ENCODE data around the gene AGPAT1. TPM values are rescaled to one million over a fixed set of nuclear protein-coding genes. Genes with fewer than 3 reads are reported as not detected.

Gene AGPAT1
- total and polyA plus RNA-seq, 2 experiments from 2014 or later = 39.8 to 82.1 TPM

DNA sequence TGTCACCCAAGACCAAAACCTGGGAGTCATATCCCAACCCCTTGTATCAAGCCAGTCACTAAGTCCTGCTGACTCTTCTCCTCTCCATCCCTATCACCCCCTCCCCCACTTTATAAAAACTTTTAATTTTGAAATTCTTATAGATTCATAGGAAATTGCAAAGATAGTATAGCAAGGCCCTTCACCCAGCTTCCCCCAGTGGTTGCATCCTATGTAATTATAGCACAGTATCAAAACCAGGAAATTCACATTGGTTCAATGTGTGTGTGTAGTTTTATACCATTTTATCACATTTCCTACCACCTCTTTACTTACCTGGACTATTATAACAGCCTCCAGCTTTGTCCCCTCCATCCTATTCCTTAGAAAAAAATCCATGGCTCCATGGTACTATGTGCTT is 17.8 kb downstream of the AGPAT1 start:
- Histone ChIP-seq H3K79me2 (replicated peaks; ENCODE audit: insufficient read depth) (no peaks in the 10 kb centered on the region), H3K27me3 (ENCODE audit: insufficient read depth) (peaks cover 3% of the 10 kb centered on the region), H3K4me2 (no peak overlapping the region), H3K4me3 (no peak overlapping the region), H4K20me1 (replicated peaks; ENCODE audit: insufficient read depth) (0 out of 2 replicates have a peak, but pooled peaks cover 4% of the 10 kb centered on the region), H3K27ac (ENCODE audit: low read depth) (no peak overlapping the region), H3F3A (replicated peaks; ENCODE audit: low read depth) (no peaks in the 10 kb centered on the region), H2AFZ (no peak overlapping the region), H3K36me3 (ENCODE audit: insufficient read depth) (peaks cover 12% of the 10 kb centered on the region), H3K9me2 (ENCODE audit: insufficient read depth) (no peaks in the 10 kb centered on the region), H3K4me1 (ENCODE audit: insufficient read depth) (peaks cover 2% of the 10 kb centered on the region; the same call in 1 of the 2 replicates)
- Mint-ChIP-seq H3K27ac (no peak overlapping the region), H3K36me3 (ENCODE audit: low read depth) (peaks cover 51% of the 10 kb centered on the region), H3K27me3 (ENCODE audit: insufficient read depth, low read depth, poor library complexity) (peaks cover 14% of the 10 kb centered on the region), H3K9me3 (no peaks in the 10 kb centered on the region; the same call in 2 of the 3 replicates), H3K4me3 (no peak overlapping the region), H3K4me1 (peaks cover 19% of the 10 kb centered on the region)
- no peak for DNase-seq (ENCODE audit: low spot score)
- ATAC-seq = no peak
- TF ChIP-seq EZH2phosphoT487 (IDR thresholded peaks at IDR 0.05; ENCODE audit: unreplicated experiment) (no peak), REST (IDR thresholded peaks at IDR 0.05; ENCODE audit: unreplicated experiment) (no peak), ZNF462 (CRISPR knock-in tag; IDR thresholded peaks at IDR 0.05) (no peak), NANOG (IDR thresholded peaks at IDR 0.05; ENCODE audit: borderline replicate concordance) (no peak), JUNB (IDR thresholded peaks at IDR 0.05; ENCODE audit: unreplicated experiment) (no peak), POLR2AphosphoS5 (IDR thresholded peaks at IDR 0.05; ENCODE audit: low read depth) (no peak), ZNF114 (CRISPR knock-in tag; IDR thresholded peaks at IDR 0.05) (no peak), CREB1 (CRISPR knock-in tag; IDR thresholded peaks at IDR 0.05; ENCODE audit: low read depth) (no peak), ZNF331 (CRISPR knock-in tag; IDR thresholded peaks at IDR 0.05; ENCODE audit: low read depth) (no peak), STAT1 (IDR thresholded peaks at IDR 0.05; ENCODE audit: unreplicated experiment) (no peak), EZH2 (IDR thresholded peaks at IDR 0.05; ENCODE audit: low read depth, unreplicated experiment) (no peak)
- TF ChIP-seq, protein P1, sequence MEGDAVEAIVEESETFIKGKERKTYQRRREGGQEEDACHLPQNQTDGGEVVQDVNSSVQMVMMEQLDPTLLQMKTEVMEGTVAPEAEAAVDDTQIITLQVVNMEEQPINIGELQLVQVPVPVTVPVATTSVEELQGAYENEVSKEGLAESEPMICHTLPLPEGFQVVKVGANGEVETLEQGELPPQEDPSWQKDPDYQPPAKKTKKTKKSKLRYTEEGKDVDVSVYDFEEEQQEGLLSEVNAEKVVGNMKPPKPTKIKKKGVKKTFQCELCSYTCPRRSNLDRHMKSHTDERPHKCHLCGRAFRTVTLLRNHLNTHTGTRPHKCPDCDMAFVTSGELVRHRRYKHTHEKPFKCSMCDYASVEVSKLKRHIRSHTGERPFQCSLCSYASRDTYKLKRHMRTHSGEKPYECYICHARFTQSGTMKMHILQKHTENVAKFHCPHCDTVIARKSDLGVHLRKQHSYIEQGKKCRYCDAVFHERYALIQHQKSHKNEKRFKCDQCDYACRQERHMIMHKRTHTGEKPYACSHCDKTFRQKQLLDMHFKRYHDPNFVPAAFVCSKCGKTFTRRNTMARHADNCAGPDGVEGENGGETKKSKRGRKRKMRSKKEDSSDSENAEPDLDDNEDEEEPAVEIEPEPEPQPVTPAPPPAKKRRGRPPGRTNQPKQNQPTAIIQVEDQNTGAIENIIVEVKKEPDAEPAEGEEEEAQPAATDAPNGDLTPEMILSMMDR (conservative IDR thresholded peaks at IDR 0.05; ENCODE audit: low read depth in 2 of 2) = no peak
- TF ChIP-seq, protein P2, sequence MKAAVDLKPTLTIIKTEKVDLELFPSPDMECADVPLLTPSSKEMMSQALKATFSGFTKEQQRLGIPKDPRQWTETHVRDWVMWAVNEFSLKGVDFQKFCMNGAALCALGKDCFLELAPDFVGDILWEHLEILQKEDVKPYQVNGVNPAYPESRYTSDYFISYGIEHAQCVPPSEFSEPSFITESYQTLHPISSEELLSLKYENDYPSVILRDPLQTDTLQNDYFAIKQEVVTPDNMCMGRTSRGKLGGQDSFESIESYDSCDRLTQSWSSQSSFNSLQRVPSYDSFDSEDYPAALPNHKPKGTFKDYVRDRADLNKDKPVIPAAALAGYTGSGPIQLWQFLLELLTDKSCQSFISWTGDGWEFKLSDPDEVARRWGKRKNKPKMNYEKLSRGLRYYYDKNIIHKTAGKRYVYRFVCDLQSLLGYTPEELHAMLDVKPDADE (IDR thresholded peaks at IDR 0.05) = no peak

All from GM23338 (cell line).